ENCODE measurements around the gene SNX3.
A peak's percentile ranks its signal among the peaks of the same experiment; 100 is the strongest.
"Not testable (repeated sequence)": the region's sequence is repeated elsewhere in the genome, so short reads cannot be mapped to it uniquely, and the experiment has no call there.

Gene SNX3

GRCh38 chr6:108260809-108261569 lies at the start of gene SNX3:
Gene SNX3 (minus strand): TSS chr6:108261040. CDS start chr6:108260921, 119 bp downstream.
- DNase-seq (ENCODE audit: low read depth, low spot score): peak; percentile 82

DNA sequence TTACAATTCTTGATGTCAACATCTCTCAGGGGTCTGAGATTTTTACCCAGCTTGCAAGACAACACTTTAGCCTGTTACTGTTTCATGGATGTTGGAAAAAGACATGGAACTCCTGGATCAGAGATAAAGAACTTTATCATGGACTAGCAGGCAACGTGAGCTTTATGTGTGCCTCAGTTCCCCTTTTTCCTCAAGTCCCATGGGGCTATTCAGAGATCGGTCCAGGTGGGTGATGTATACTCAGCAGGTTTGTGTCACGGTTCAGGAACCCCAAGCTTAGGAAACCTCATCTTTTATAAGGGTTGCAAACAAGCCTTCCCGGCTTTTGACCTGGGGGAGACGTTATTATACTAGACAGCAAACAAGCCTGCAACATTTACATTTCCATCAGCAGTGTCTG lies 49.0 kb upstream of the SNX3 start:
- DNase-seq (ENCODE audit: low read depth, low spot score): no peak

- not testable (repeated sequence) for DNase-seq (ENCODE audit: low read depth, low spot score)
Measured at GRCh38 chr6:108308641-108309040, 47.8 kb upstream of the SNX3 start.

DNA sequence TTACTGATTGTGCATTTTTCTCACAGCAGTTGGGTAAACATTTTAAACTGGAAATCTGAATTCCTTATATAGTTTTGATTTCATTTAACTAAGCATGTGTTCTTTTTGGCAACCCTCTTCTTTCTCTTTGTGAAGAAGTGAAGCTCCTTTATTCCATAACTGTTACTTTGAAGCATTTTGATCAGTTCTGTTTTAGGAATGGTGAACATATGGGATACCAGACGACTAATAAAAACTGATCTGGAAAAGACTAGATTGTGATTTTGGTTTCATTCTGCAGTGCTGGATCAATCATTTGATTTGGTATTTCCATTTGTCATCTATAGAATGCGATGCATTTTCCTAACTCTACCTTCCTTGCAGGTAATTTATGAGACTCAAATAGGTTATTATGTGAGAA lies 43.8 kb upstream of the SNX3 start:
- DNase-seq (ENCODE audit: low read depth, low spot score): no peak

DNA sequence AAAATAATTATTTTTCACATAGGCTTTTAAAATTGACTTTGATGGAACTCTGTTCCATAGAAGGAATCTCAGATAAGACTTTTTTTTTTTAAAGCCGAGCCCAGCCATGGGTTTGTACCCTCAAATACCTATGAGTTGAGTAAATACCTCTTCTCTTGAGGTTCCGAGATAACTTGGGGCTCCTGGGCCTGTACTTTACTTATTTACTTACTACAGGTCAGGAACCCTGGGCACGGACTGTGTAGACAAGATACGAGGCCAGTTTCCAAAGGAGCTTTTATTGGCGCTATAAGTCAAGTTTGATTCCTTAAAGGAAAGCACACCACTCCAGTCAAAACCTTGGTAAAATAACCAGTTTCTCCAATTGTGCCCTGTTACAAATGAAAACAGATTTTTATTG lies 41.5 kb upstream of the SNX3 start:
- DNase-seq (ENCODE audit: low read depth, low spot score): no peak

GRCh38 chr6:108295676-108296075 lies 34.8 kb upstream of the SNX3 start:
- DNase-seq (ENCODE audit: low read depth, low spot score): no peak

- DNase-seq (ENCODE audit: low read depth, low spot score): peak; percentile 79
Measured at GRCh38 chr6:108294727-108295625, 34.1 kb upstream of the SNX3 start, which contains the start of gene AFG1L. Gene AFG1L (plus strand): TSS chr6:108295054. CDS start chr6:108295080, 26 bp downstream.

DNA sequence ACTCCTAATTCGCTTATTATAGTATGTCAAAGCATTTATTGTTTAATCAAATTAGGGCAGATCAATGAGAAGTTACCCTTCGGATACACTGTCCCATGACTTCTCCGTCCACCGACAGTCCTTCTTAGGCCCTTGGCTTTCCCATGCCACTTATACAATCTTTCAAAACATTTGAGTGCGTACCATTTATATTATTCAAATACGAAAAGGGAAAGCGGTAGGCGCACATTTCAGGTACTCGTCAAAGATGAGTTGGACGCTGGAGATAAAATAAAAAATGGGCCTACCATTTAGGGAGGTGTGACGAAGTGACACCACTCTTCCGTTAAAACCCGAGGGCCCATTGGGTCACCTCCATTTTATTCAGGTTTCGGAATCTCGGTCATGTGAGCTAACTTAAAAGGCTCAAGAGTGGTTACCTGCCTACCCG lies 33.5 kb upstream of the SNX3 start:
- no peak for DNase-seq (ENCODE audit: low read depth, low spot score)

DNA sequence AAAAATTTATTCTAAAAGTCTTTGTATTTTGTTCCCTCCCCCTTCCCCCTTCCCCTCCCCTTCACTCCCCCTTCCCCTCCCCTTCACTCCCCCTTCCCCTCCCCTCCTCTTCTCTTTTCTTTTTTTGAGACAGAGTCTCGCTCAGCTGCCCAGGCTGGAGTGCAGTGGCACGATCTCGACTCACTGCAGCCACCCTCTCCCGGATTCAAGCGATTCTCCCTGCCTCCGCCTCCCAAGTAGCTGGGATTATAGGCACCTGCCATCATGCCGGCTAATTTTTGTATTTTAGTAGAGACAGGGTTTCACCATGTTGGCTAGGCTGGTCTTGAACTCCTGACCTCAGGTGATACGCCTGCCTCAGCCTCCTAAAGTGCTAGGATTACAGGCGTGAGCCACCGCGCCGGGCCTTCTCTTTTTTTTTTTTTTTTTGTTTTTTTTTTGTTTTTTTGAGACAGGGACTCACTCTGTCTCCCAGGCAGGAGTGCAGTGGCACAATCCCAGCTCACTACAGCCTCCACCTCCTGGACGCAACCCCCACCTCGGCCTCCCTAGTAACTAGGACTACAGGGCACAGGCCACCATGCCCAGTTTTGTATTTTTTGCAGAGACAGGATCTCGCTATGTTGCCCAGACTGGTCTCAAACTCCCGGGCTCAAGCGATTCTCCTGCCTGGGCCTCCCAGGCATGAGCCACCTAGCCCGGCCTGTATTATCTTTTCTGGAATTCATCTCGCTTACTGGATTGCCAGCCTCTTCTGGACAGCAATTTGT lies 32.9 kb upstream of the SNX3 start:
- no peak for DNase-seq (ENCODE audit: low read depth, low spot score)

- not testable (repeated sequence) for DNase-seq (ENCODE audit: low read depth, low spot score)
Measured at GRCh38 chr6:108292561-108292960, 31.7 kb upstream of the SNX3 start.

- no peak for DNase-seq (ENCODE audit: low read depth, low spot score)
Measured at GRCh38 chr6:108291091-108291490, 30.3 kb upstream of the SNX3 start.

DNA sequence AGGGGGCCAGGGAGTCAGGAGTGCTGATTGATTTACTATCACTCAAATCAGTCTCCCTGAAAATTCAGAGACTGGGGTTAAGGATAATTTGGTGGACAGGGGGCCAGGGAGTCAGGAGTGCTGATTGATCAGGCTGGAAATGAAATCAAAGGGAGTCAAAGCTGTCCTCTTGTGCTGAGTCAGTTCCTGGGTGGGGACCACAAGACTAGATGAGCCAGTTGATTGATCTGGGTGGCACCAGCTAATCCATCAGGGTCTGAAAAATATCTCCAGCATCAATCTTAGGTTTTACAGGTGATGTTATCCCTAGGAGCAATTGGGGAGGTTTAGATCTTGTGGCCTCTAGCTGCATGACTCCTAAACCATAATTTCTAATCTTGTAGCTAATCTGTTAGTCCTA lies 27.9 kb upstream of the SNX3 start:
- DNase-seq (ENCODE audit: low read depth, low spot score): no peak

DNA sequence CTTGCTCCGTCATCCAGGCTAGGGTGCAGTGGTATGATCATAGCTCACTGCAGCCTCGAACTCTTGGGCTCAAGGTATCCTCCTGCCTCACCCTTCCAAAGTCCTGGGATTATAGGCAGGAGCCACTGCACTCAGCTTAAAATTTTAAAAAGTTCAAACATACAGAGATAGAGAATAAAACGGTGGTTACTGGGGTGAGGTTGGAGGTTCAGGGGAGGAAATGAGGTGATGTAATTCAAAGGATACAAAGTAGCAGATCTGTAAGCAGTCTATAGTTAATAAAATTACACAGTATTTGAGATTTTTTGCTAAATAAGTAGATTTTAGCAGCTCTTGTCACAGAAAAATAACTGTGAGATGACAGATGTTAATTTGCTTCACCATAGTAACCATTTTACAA lies 26.5 kb upstream of the SNX3 start:
- no peak for DNase-seq (ENCODE audit: low read depth, low spot score)

DNA sequence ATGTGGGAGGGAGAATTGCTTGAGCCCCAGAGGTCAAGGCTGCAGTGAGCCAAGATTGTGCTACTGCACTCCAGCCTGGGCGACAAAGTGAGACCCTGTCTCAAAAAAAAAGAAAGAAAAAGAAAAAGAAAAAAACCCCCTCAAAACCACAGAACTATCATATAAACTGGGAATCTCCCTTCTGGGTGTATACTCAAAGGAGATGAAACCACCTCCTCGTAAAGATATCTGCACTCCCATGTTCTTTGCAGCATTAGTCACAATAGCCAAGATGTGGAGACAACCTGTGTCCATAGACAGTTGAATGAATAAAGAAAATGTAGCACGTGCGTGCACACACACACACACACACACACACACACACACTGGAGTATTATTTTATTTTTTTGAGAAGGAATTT lies 25.5 kb upstream of the SNX3 start:
- no peak for DNase-seq (ENCODE audit: low read depth, low spot score)

- no peak for DNase-seq (ENCODE audit: low read depth, low spot score)
Measured at GRCh38 chr6:108285381-108285780, 24.5 kb upstream of the SNX3 start.

DNA sequence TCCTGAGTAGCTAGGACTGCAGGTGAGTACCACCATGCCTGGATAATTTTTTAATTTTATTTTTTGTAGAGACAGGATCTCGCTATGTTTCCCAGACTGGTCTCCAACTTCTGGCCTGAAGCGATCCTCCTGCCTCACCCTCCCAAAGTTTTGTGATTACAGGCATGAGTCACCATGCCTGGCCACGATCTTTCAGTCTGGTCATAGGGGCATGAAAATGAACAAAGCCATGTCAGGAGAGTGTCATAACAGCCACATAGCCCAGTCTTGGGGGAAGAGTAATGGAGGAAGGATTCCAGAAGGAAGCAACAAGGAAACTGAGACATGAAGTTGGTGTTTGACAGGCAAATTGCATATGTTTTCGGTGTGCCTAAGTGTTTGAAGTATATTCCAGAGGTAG lies 17.0 kb upstream of the SNX3 start:
- DNase-seq (ENCODE audit: low read depth, low spot score): no peak

DNA sequence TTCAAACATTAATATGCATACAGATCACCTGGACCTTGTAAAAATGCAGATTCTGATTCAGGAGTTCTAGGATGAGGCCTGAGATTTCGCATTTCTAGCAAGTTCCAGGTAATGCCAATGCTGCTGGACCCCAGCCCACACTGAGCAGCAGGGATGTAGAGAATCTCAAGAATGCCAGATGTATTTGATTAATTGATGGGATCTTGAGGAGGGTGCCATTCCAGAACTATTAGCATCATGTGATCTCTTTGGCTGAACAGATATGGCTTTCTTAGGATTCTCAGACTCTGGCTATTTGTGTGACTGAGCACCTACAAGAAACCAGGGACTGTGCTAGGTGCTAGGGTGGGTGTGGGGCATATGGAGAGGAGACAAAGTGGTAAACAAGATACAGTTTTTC lies 16.5 kb upstream of the SNX3 start:
- DNase-seq (ENCODE audit: low read depth, low spot score): no peak

GRCh38 chr6:108275976-108276375 lies 15.1 kb upstream of the SNX3 start:
- no peak for DNase-seq (ENCODE audit: low read depth, low spot score)

DNA sequence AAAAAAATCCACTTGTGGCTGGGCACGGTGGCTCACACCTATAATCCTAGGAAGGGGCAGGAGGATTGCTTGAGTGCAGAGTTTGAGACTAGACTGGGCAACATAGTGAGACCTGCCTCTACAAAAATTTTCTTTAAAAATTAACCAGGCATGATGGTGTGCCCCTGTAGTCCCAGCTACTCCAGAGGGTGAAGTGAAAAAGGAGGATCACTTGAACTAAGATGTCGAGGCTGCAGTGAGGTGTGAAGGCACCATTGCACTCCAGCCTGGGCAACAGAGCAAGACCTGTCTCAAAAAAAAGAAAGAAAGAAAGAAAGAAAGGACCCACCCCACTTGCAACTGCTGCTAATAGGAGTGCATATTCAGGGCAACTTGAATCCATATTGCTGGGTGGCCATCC lies 13.7 kb upstream of the SNX3 start:
- no peak for DNase-seq (ENCODE audit: low read depth, low spot score)

- DNase-seq (ENCODE audit: low read depth, low spot score): not testable (repeated sequence)
Measured at GRCh38 chr6:108269955-108270354, 9.1 kb upstream of the SNX3 start.

DNA sequence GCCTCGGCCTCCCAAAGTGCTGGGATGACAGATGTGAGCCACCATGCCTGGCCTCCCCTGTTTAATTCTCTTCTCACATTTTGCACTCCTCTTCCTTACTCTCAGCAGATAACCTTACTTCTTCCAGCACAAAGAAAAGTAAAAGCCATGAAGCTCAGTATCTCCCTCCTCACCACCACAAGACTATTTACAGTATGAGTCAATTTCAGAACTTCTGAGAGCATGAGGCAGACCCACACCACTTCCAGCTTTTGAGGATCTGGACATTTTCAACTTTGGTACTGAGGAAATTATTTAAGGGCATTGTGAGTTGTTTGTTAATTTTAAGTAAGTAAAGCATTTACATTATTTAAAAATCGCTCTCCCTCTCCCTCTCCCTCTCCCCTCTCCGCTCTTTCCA lies 8.0 kb upstream of the SNX3 start:
- DNase-seq (ENCODE audit: low read depth, low spot score): no peak

GRCh38 chr6:108263371-108263770 lies 2.5 kb upstream of the SNX3 start:
- DNase-seq (ENCODE audit: low read depth, low spot score): no peak
